ENCODE data around the gene ASPSCR1.

GRCh38 chr17:81977211-81977808, at the start of gene ASPSCR1:
- TF ChIP-seq, protein P1, sequence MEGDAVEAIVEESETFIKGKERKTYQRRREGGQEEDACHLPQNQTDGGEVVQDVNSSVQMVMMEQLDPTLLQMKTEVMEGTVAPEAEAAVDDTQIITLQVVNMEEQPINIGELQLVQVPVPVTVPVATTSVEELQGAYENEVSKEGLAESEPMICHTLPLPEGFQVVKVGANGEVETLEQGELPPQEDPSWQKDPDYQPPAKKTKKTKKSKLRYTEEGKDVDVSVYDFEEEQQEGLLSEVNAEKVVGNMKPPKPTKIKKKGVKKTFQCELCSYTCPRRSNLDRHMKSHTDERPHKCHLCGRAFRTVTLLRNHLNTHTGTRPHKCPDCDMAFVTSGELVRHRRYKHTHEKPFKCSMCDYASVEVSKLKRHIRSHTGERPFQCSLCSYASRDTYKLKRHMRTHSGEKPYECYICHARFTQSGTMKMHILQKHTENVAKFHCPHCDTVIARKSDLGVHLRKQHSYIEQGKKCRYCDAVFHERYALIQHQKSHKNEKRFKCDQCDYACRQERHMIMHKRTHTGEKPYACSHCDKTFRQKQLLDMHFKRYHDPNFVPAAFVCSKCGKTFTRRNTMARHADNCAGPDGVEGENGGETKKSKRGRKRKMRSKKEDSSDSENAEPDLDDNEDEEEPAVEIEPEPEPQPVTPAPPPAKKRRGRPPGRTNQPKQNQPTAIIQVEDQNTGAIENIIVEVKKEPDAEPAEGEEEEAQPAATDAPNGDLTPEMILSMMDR (IDR thresholded peaks at IDR 0.05): no peak
- peak; percentile 84 to 88 for TF ChIP-seq POLR2AphosphoS5 (IDR thresholded peaks at IDR 0.05)

All from upper lobe of left lung (tissue), 4 donors.